DND-41 (cell line): Measurements from ENCODE around the gene MRPL45.

Experiments
- ATAC-seq: fragments of 200-7000 bp; cut with Tn5 transposase; 3 replicates; pipeline ENCODE4 v1.9.1; 2021; ENCODE audit warnings: low read depth; ENCODE audit not compliant: insufficient read depth
- DNase-seq: peaks from one replicate; pipeline ENCODE4 v3.0.0-alpha.2; 2020
- H2AFZ ChIP-seq: 2 replicates; pipeline ENCODE4 v1.6.0; 2012; ENCODE audit warnings: low read depth, low read length
- H3K27ac ChIP-seq: 2 replicates; pipeline ENCODE4 v1.5.1; 2012; ENCODE audit warnings: low read length, inconsistent platforms
- H3K27me3 ChIP-seq: fragments of 200-600 bp; sonication (generic); 2 replicates; pipeline ENCODE4 v1.6.0; 2012; ENCODE audit warnings: low read length, mild to moderate bottlenecking, inconsistent platforms; ENCODE audit not compliant: insufficient read depth, poor library complexity
- H3K36me3 ChIP-seq: 2 replicates; pipeline ENCODE4 v1.5.1; 2012; ENCODE audit warnings: low read length, inconsistent platforms; ENCODE audit not compliant: insufficient read depth
- H3K4me1 ChIP-seq: 2 replicates; pipeline ENCODE4 v1.5.1; 2012; ENCODE audit warnings: mild to moderate bottlenecking, low read length; ENCODE audit not compliant: insufficient read depth
- H3K4me2 ChIP-seq: 2 replicates; pipeline ENCODE4 v1.6.0; 2012; ENCODE audit warnings: mild to moderate bottlenecking, moderate library complexity, low read length, inconsistent platforms; ENCODE audit not compliant: insufficient read depth
- H3K4me3 ChIP-seq, 2 experiments: fragments of 200-600 bp in 1 of 2; shearing (Covaris generic) in 1 of 2; 2 replicates each; pipeline ENCODE4 v1.5.1; 2012 to 2016; ENCODE audit warnings: inconsistent platforms in 2 of 2, low read length in 2 of 2, mild to moderate bottlenecking in 2 of 2, low read depth in 1 of 2, moderate library complexity in 1 of 2
- H3K79me2 ChIP-seq: 2 replicates; pipeline ENCODE4 v1.6.0; 2012; ENCODE audit warnings: low read length, inconsistent platforms; ENCODE audit not compliant: insufficient read depth
- H3K9ac ChIP-seq: 2 replicates; pipeline ENCODE4 v1.6.0; 2012; ENCODE audit warnings: low read depth, mild to moderate bottlenecking, inconsistent platforms, low read length, moderate library complexity
- H3K9me3 ChIP-seq: 2 replicates; pipeline ENCODE4 v1.5.1; 2012; ENCODE audit warnings: low read length, moderate library complexity, mild to moderate bottlenecking, inconsistent platforms; ENCODE audit not compliant: insufficient read depth, severe bottlenecking
- H4K20me1 ChIP-seq: 2 replicates; pipeline ENCODE4 v1.6.0; 2012; ENCODE audit warnings: low read length; ENCODE audit not compliant: insufficient read depth
- CTCF ChIP-seq: IDR thresholded peaks from 2 replicates; pipeline ENCODE4 v1.5.1; 2012; ENCODE audit warnings: borderline replicate concordance, low read length, moderate library complexity, mild to moderate bottlenecking; ENCODE audit not compliant: poor library complexity, severe bottlenecking; ENCODE audit errors: extremely low read depth
- EZH2 ChIP-seq: IDR thresholded peaks from 3 replicates; pipeline ENCODE4 v1.6.1; 2012; ENCODE audit warnings: borderline replicate concordance, low read depth, mild to moderate bottlenecking, moderate library complexity, low read length, inconsistent platforms; ENCODE audit not compliant: severe bottlenecking

The MRPL45 gene

GRCh38 chr17:38363016-38363415 is 66.0 kb downstream of the MRPL45 start:
- H3K4me3 ChIP-seq = no peak overlapping the region
- no peaks in the 10 kb centered on the region for H3K27me3 ChIP-seq
- H3K4me1 ChIP-seq = no peaks in the 10 kb centered on the region
- H3K4me2 ChIP-seq = no peak overlapping the region
- no peak overlapping the region for H3K9ac ChIP-seq
- peaks cover 14% of the 10 kb centered on the region; the same call in 1 of the 2 replicates for H4K20me1 ChIP-seq
- DNase-seq (no peak), ATAC-seq (no peak)
- H3K9me3 ChIP-seq = no peaks in the 10 kb centered on the region
- H3K36me3 ChIP-seq = peaks cover 52% of the 10 kb centered on the region
- no peak for TF ChIP-seq CTCF
- TF ChIP-seq EZH2 = no peak
- no peak overlapping the region for H3K27ac ChIP-seq
- H2AFZ ChIP-seq = no peak overlapping the region
- H3K79me2 ChIP-seq = peaks cover 45% of the 10 kb centered on the region

- H3K27me3 ChIP-seq = no peaks in the 10 kb centered on the region
- peaks cover 28% of the 10 kb centered on the region for H3K79me2 ChIP-seq
- H3K27ac ChIP-seq = no peak overlapping the region
- no peak for ATAC-seq
- no peaks in the 10 kb centered on the region for H3K4me1 ChIP-seq
- no peak overlapping the region for H3K4me2 ChIP-seq
- H2AFZ ChIP-seq = no peak overlapping the region
- peaks cover 13% of the 10 kb centered on the region; the same call in 1 of the 2 replicates for H4K20me1 ChIP-seq
- no peak for DNase-seq
- TF ChIP-seq EZH2 (no peak), CTCF (no peak)
- no peaks in the 10 kb centered on the region for H3K9me3 ChIP-seq
- H3K36me3 ChIP-seq = peaks cover 68% of the 10 kb centered on the region
- H3K9ac ChIP-seq = no peak overlapping the region
- H3K4me3 ChIP-seq = no peak overlapping the region
Observed at GRCh38 chr17:38364741-38365140, 67.8 kb downstream of the MRPL45 start.

- Histone ChIP-seq H3K79me2 (peaks cover 5% of the 10 kb centered on the region; the same call in 1 of the 2 replicates), H2AFZ (no peak overlapping the region), H3K4me1 (no peaks in the 10 kb centered on the region), H3K9me3 (no peaks in the 10 kb centered on the region), H4K20me1 (no peaks in the 10 kb centered on the region; the same call in none of the 2 replicates), H3K27me3 (no peaks in the 10 kb centered on the region), H3K36me3 (peaks cover 74% of the 10 kb centered on the region), H3K9ac (no peak overlapping the region), H3K27ac (no peak overlapping the region), H3K4me3 (no peak overlapping the region), H3K4me2 (no peak overlapping the region)
- DNase-seq = no peak
- TF ChIP-seq CTCF = no peak
- TF ChIP-seq EZH2 = no peak
- ATAC-seq = no peak
Observed at GRCh38 chr17:38369124-38369886, 72.3 kb downstream of the MRPL45 start.
